ENCODE measurements around the gene BPIFB2. TPM values are rescaled to one million over a fixed set of nuclear protein-coding genes. Genes with fewer than 3 reads are reported as not detected.

BPIFB2 gene
- polyA plus RNA-seq, 4 donors, result not detected

- no peak for DNase-seq (ENCODE audit: low read depth in 4 of 4, low spot score in 3 of 4)
These were observed 55.3 kb downstream of the BPIFB2 start for GRCh38 chr20:33062825-33063149.

GRCh38 chr20:33063271-33063670, 55.8 kb downstream of the BPIFB2 start:
- no peak for DNase-seq (ENCODE audit: low read depth in 4 of 4, low spot score in 3 of 4)

- no peak for DNase-seq (ENCODE audit: low read depth in 4 of 4, low spot score in 3 of 4)
These were observed 57.2 kb downstream of the BPIFB2 start for GRCh38 chr20:33064572-33065287.

- no peak for DNase-seq (ENCODE audit: low read depth in 4 of 4, low spot score in 3 of 4)
These were observed 58.3 kb downstream of the BPIFB2 start for GRCh38 chr20:33065785-33066184.

GRCh38 chr20:33067806-33068205, 60.3 kb downstream of the BPIFB2 start:
- no peak for DNase-seq (ENCODE audit: low read depth in 4 of 4, low spot score in 3 of 4)

GRCh38 chr20:33068251-33068939, 60.9 kb downstream of the BPIFB2 start:
- no peak for DNase-seq (ENCODE audit: low read depth in 4 of 4, low spot score in 3 of 4)

- no peak for DNase-seq (ENCODE audit: low read depth in 4 of 4, low spot score in 3 of 4)
These were observed 62.2 kb downstream of the BPIFB2 start for GRCh38 chr20:33069673-33070072.

- DNase-seq (ENCODE audit: low read depth in 4 of 4, low spot score in 3 of 4), result no peak
These were observed 62.9 kb downstream of the BPIFB2 start for GRCh38 chr20:33070111-33071053.

GRCh38 chr20:33071198-33071597, 63.7 kb downstream of the BPIFB2 start:
- no peak for DNase-seq (ENCODE audit: low read depth in 4 of 4, low spot score in 3 of 4)

GRCh38 chr20:33072362-33072761, 64.9 kb downstream of the BPIFB2 start:
- DNase-seq (ENCODE audit: low read depth in 4 of 4, low spot score in 3 of 4), result no peak

- no peak for DNase-seq (ENCODE audit: low read depth in 4 of 4, low spot score in 3 of 4)
These were observed 65.3 kb downstream of the BPIFB2 start for GRCh38 chr20:33072813-33073212.

Other genes with a start within 250 kb of the BPIFB2 start
- 1 to 10 TPM; 7.2 to 7.6 (median 7.4) TPM for gene DNMT3B, start 245.3 kb upstream of the BPIFB2 start, polyA plus RNA-seq (ENCODE audit: insufficient read length in 4 of 4)
- gene MAPRE1, start 187.8 kb upstream of the BPIFB2 start, polyA plus RNA-seq (ENCODE audit: insufficient read length in 4 of 4), result 100 to 1,000 TPM; 112 to 134 (median 119) TPM
- under 1 TPM in 3 of 4 donors, not detected in 1; 0.06 to 0.09 (median 0.07) TPM for gene EFCAB8, start 148.8 kb upstream of the BPIFB2 start, polyA plus RNA-seq (ENCODE audit: insufficient read length in 4 of 4)
- gene SUN5, start 3.3 kb upstream of the BPIFB2 start, polyA plus RNA-seq (ENCODE audit: insufficient read length in 4 of 4), result not detected
- gene BPIFB6, start 23.9 kb downstream of the BPIFB2 start, polyA plus RNA-seq (ENCODE audit: insufficient read length in 4 of 4), result not detected
- not detected for gene BPIFB3, start 46.2 kb downstream of the BPIFB2 start, polyA plus RNA-seq (ENCODE audit: insufficient read length in 4 of 4)
- not detected for gene BPIFB4, start 71.9 kb downstream of the BPIFB2 start, polyA plus RNA-seq (ENCODE audit: insufficient read length in 4 of 4)
- not detected for gene BPIFA2, start 160.5 kb downstream of the BPIFB2 start, polyA plus RNA-seq (ENCODE audit: insufficient read length in 4 of 4)
- not detected for gene BPIFA3, start 209.6 kb downstream of the BPIFB2 start, polyA plus RNA-seq (ENCODE audit: insufficient read length in 4 of 4)
- gene BPIFA1, start 228.3 kb downstream of the BPIFB2 start, polyA plus RNA-seq (ENCODE audit: insufficient read length in 4 of 4), result not detected

Data from right renal pelvis (tissue), 4 donors.